Mammary epithelial cell (primary cell): ENCODE results near the gene WNK1.

Experiments used
- CTCF ChIP-seq, 2 donors: IDR thresholded peaks in 1 of 2; conservative IDR thresholded peaks in 1 of 2; 2 replicates each; pipeline ENCODE4 v1.5.1; 2011 to 2012; ENCODE audit warnings: inconsistent platforms in 2 of 2, low read length in 2 of 2, mild to moderate bottlenecking in 2 of 2, control low read depth in 1 of 2, low read depth in 1 of 2; ENCODE audit not compliant: insufficient read depth in 1 of 2; ENCODE audit errors: extremely low read depth in 1 of 2
- EZH2 ChIP-seq: IDR thresholded peaks from 2 replicates; pipeline ENCODE4 v1.6.1; 2012; ENCODE audit warnings: low read length, inconsistent platforms, borderline replicate concordance

GRCh38 chr12:820336-820735, 68.0 kb downstream of the WNK1 start:
- TF ChIP-seq EZH2 (no peak), CTCF (conservative IDR thresholded peaks at IDR 0.05 in 1 of 2, IDR thresholded peaks at IDR 0.05 in 1 of 2; ENCODE audit: extremely low read depth in 1 of 2, insufficient read depth in 1 of 2, low read depth in 1 of 2, low read length in 2 of 2) (no peak)
